HEK293 (cell line): Measurements from ENCODE around the gene CALM3.

Experiments
- CTCF ChIA-PET: fragments of 350-600 bp; formaldehyde crosslinking; extraction: SDS; loops from one replicate; lab custom pipeline; 2021; ENCODE audit warnings: antibody characterized with exemption; lab: Yijun Ruan, JAX
- POLR2A ChIA-PET: fragments of 300-600 bp; formaldehyde crosslinking; extraction: SDS; loops from one replicate; lab custom pipeline; 2020; ENCODE audit warnings: antibody characterized with exemption, inconsistent platforms; lab: Yijun Ruan, JAX
- H3K27ac ChIP-seq: fragments of 200-500 bp; sonication (Bioruptor generic); 2 replicates; pipeline ENCODE4 v1.5.1; 2014; ENCODE audit warnings: low read depth, low read length, control low read depth, inconsistent platforms; ENCODE audit errors: extremely low read depth
- H3K36me3 ChIP-seq, 2 experiments: fragments of 200-500 bp in 1 of 2; sonication (Bioruptor generic) in 1 of 2; 1 replicate in 1 of 2; 2 replicates in 1 of 2; pipeline ENCODE4 v1.5.1; 2014 to 2017; ENCODE audit warnings: inconsistent platforms in 2 of 2, low read length in 2 of 2; ENCODE audit not compliant: control insufficient read depth in 2 of 2, insufficient read depth in 1 of 2
- H3K4me1 ChIP-seq: fragments of 200-500 bp; sonication (Bioruptor generic); 2 replicates; pipeline ENCODE4 v1.5.1; 2014; ENCODE audit warnings: mild to moderate bottlenecking, low read length, inconsistent platforms; ENCODE audit not compliant: control insufficient read depth, insufficient read depth
- H3K4me3 ChIP-seq: 2 replicates; pipeline ENCODE4 v1.5.1; 2011; ENCODE audit warnings: low read depth, mild to moderate bottlenecking, control low read depth, low read length, moderate library complexity
- H3K9me3 ChIP-seq: fragments of 200-500 bp; sonication (Bioruptor generic); 2 replicates; pipeline ENCODE4 v1.5.1; 2014; ENCODE audit warnings: low read depth, low read length, inconsistent platforms; ENCODE audit not compliant: control insufficient read depth, insufficient read depth
- PRDM10 ChIP-seq: fragments of 450-650 bp; formaldehyde crosslinking; IDR thresholded peaks from 2 replicates; pipeline ENCODE4 v1.5.1; 2016; ENCODE audit warnings: missing biosample characterization, missing genetic modification characterization
- SP2 ChIP-seq: fragments of 450-650 bp; formaldehyde crosslinking; IDR thresholded peaks from 2 replicates; pipeline ENCODE4 v1.5.1; 2016; ENCODE audit warnings: missing biosample characterization, missing genetic modification characterization
- SP7 ChIP-seq: fragments of 450-650 bp; formaldehyde crosslinking; IDR thresholded peaks from 2 replicates; pipeline ENCODE4 v1.5.1; 2016; ENCODE audit warnings: missing biosample characterization, missing genetic modification characterization
- WT1 ChIP-seq: fragments of 450-650 bp; formaldehyde crosslinking; IDR thresholded peaks from 2 replicates; pipeline ENCODE4 v1.5.1; 2016; ENCODE audit warnings: missing biosample characterization, missing genetic modification characterization
- YY1 ChIP-seq: fragments of 450-650 bp; formaldehyde crosslinking; IDR thresholded peaks from 2 replicates; pipeline ENCODE4 v1.5.1; 2018; ENCODE audit warnings: missing biosample characterization, missing genetic modification characterization
- ZNF121 ChIP-seq: fragments of 450-650 bp; formaldehyde crosslinking; IDR thresholded peaks from 2 replicates; pipeline ENCODE4 v1.5.1; 2016; ENCODE audit warnings: missing biosample characterization, missing genetic modification characterization
- ZNF175 ChIP-seq: fragments of 450-650 bp; formaldehyde crosslinking; IDR thresholded peaks from 2 replicates; pipeline ENCODE4 v1.5.1; 2016; ENCODE audit warnings: missing biosample characterization, missing genetic modification characterization
- ZNF239 ChIP-seq: fragments of 450-650 bp; formaldehyde crosslinking; IDR thresholded peaks from 2 replicates; pipeline ENCODE4 v1.5.1; 2016; ENCODE audit warnings: missing biosample characterization, missing genetic modification characterization
- ZNF488 ChIP-seq: fragments of 450-650 bp; formaldehyde crosslinking; IDR thresholded peaks from 2 replicates; pipeline ENCODE4 v1.5.1; 2016; ENCODE audit warnings: missing biosample characterization, missing genetic modification characterization
- ZNF645 ChIP-seq: fragments of 450-650 bp; formaldehyde crosslinking; IDR thresholded peaks from 2 replicates; pipeline ENCODE4; 2016; ENCODE audit warnings: missing biosample characterization, missing genetic modification characterization
- ZNF670 ChIP-seq: fragments of 450-650 bp; formaldehyde crosslinking; IDR thresholded peaks from 2 replicates; pipeline ENCODE4 v1.5.1; 2016; ENCODE audit warnings: missing biosample characterization, missing genetic modification characterization, low read depth
- TF ChIP-seq, protein P1 (sequence below): fragments of 450-650 bp; formaldehyde crosslinking; IDR thresholded peaks from 2 replicates; pipeline ENCODE4 v1.5.1; 2016; ENCODE audit warnings: missing biosample characterization, missing genetic modification characterization, low read depth
- TF ChIP-seq, protein P2 (sequence below): fragments of 450-650 bp; formaldehyde crosslinking; IDR thresholded peaks from 2 replicates; pipeline ENCODE4 v1.5.1; 2017; ENCODE audit warnings: missing biosample characterization, missing genetic modification characterization

CALM3 gene

GRCh38 chr19:46610851-46611770, 10.0 kb downstream of the CALM3 start:
- H3K4me3 ChIP-seq = no peak overlapping the region
- no peak for TF ChIP-seq SP7
- TF ChIP-seq, protein P1, sequence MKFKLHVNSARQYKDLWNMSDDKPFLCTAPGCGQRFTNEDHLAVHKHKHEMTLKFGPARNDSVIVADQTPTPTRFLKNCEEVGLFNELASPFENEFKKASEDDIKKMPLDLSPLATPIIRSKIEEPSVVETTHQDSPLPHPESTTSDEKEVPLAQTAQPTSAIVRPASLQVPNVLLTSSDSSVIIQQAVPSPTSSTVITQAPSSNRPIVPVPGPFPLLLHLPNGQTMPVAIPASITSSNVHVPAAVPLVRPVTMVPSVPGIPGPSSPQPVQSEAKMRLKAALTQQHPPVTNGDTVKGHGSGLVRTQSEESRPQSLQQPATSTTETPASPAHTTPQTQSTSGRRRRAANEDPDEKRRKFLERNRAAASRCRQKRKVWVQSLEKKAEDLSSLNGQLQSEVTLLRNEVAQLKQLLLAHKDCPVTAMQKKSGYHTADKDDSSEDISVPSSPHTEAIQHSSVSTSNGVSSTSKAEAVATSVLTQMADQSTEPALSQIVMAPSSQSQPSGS (tag by site-specific recombination) = no peak
- no peak for TF ChIP-seq ZNF175 (tag by site-specific recombination)
- peak; percentile 67 for TF ChIP-seq PRDM10 (tag by site-specific recombination)
- TF ChIP-seq, protein P2, sequence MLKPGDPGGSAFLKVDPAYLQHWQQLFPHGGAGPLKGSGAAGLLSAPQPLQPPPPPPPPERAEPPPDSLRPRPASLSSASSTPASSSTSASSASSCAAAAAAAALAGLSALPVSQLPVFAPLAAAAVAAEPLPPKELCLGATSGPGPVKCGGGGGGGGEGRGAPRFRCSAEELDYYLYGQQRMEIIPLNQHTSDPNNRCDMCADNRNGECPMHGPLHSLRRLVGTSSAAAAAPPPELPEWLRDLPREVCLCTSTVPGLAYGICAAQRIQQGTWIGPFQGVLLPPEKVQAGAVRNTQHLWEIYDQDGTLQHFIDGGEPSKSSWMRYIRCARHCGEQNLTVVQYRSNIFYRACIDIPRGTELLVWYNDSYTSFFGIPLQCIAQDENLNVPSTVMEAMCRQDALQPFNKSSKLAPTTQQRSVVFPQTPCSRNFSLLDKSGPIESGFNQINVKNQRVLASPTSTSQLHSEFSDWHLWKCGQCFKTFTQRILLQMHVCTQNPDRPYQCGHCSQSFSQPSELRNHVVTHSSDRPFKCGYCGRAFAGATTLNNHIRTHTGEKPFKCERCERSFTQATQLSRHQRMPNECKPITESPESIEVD (tag by site-specific recombination) = no peak
- TF ChIP-seq SP2 (tag by site-specific recombination) = 0 out of 2 replicates have a peak, but pooled peaks have one; percentile 5
- peak; percentile 94 for TF ChIP-seq ZNF121 (tag by site-specific recombination)

DNA sequence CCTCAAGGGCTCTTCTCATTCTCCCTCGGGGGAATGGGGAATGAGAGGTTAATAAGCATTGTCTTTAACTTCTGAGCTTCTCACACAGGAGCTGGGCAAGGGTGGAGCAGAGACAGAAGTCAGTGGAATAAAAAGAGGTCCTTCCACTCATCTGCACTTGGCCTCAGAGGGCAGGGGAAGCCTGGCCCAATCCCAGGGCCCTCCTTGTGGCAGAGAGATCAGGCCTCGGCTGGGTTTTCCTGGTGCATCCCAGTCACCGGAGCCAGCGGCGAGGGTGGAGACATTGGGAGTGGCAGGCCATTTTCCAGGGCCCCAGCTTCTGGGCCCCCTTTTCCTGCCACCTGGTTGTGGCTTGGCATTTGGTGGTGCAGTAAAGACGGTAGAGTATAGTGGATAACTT, 10.6 kb downstream of the CALM3 start:
- ChIA-PET POLR2A (interaction anchor here (0.6 to 3.2 kb wide), 6 partner anchors 11 to 106 kb away, joined by 3 to 39 read pairs (median 4); partner anchors contain the start of genes CALM3 and DACT3), CTCF (interaction anchor here (0.6 to 14.6 kb wide), 10 partner anchors 10 to 154 kb away, joined by 3 to 327 read pairs (median 3); partner anchors contain the start of gene DACT3)
- Histone ChIP-seq H3K9me3 (no peaks in the 10 kb centered on the region), H3K4me3 (no peak overlapping the region), H3K36me3 (peaks cover 29 to 41% of the 10 kb centered on the region in 2 experiments), H3K4me1 (no peaks in the 10 kb centered on the region), H3K27ac (no peak overlapping the region)
- TF ChIP-seq YY1 (tag by site-specific recombination) (no peak), ZNF239 (no peak), ZNF670 (tag by site-specific recombination) (no peak), ZNF488 (tag by site-specific recombination) (no peak), WT1 (tag by site-specific recombination) (no peak), ZNF645 (tag by site-specific recombination) (no peak)

More at GRCh38 chr19:46610851-46611770, 10.0 kb downstream of the CALM3 start:
- ChIA-PET CTCF (interaction anchor here (0.6 to 14.6 kb wide), 12 partner anchors 9 to 154 kb away, joined by 3 to 327 read pairs (median 3); partner anchors contain the start of gene DACT3), POLR2A (interaction anchor here (0.6 to 3.2 kb wide), 6 partner anchors 10 to 107 kb away, joined by 3 to 39 read pairs (median 4); partner anchors contain the start of genes CALM3 and DACT3)
- Histone ChIP-seq H3K9me3 (no peaks in the 10 kb centered on the region), H3K27ac (no peak overlapping the region; the same call in 1 of the 2 replicates), H3K36me3 (peaks cover 33 to 47% of the 10 kb centered on the region in 2 experiments), H3K4me1 (no peaks in the 10 kb centered on the region)
